Loucy (cell line): ENCODE measurements around the gene RMRP.

Source experiments
- H2AFZ ChIP-seq: fragments of 200-600 bp; sonication (generic); 2 replicates; pipeline ENCODE4 v1.6.0; 2016; ENCODE audit warnings: antibody characterized with exemption, mild to moderate bottlenecking, low read length, moderate library complexity
- H3F3A ChIP-seq: fragments of 200-600 bp; 2 replicates; pipeline ENCODE4 v1.6.0; 2016; ENCODE audit warnings: antibody characterized with exemption, low read depth, mild to moderate bottlenecking
- H3K27me3 ChIP-seq: fragments of 200-600 bp; sonication (generic); 2 replicates; pipeline ENCODE4 v1.6.1; 2014; ENCODE audit warnings: low read length, mild to moderate bottlenecking; ENCODE audit not compliant: insufficient read depth, poor library complexity, severe bottlenecking
- H3K36me3 ChIP-seq: fragments of 200-600 bp; sonication (generic); 2 replicates; pipeline ENCODE4 v1.6.1; 2016; ENCODE audit warnings: low read length; ENCODE audit not compliant: insufficient read depth
- H3K4me1 ChIP-seq: fragments of 200-600 bp; sonication (generic); 2 replicates; pipeline ENCODE4 v1.5.1; 2014; ENCODE audit warnings: low read length, mild to moderate bottlenecking; ENCODE audit not compliant: insufficient read depth, poor library complexity, severe bottlenecking
- H3K4me2 ChIP-seq: fragments of 200-600 bp; sonication (generic); 2 replicates; pipeline ENCODE4 v1.6.0; 2014; ENCODE audit warnings: antibody characterized with exemption, low read length, low read depth, mild to moderate bottlenecking; ENCODE audit not compliant: poor library complexity, severe bottlenecking
- H3K4me3 ChIP-seq: fragments of 200-600 bp; sonication (generic); 2 replicates; pipeline ENCODE4 v1.5.1; 2014; ENCODE audit warnings: low read length, mild to moderate bottlenecking, mixed read lengths; ENCODE audit not compliant: poor library complexity, severe bottlenecking
- H3K79me2 ChIP-seq: fragments of 200-600 bp; sonication (generic); 2 replicates; pipeline ENCODE4 v1.6.1; 2014; ENCODE audit warnings: low read length; ENCODE audit not compliant: insufficient read depth
- H3K9ac ChIP-seq: fragments of 200-600 bp; sonication (generic); 2 replicates; pipeline ENCODE4 v1.6.0; 2014; ENCODE audit warnings: mild to moderate bottlenecking, low read depth, low read length, moderate library complexity; ENCODE audit not compliant: poor library complexity, severe bottlenecking
- H3K9me2 ChIP-seq: fragments of 200-600 bp; sonication (generic); replicated peaks from 2 replicates; pipeline ENCODE4 v1.6.1; 2016; ENCODE audit warnings: low read depth, low read length, mixed read lengths
- H3K9me3 ChIP-seq: fragments of 200-600 bp; sonication (generic); 2 replicates; pipeline ENCODE4 v1.6.1; 2014; ENCODE audit warnings: mild to moderate bottlenecking, antibody characterized with exemption, low read length, low read depth; ENCODE audit not compliant: insufficient read depth
- H4K20me1 ChIP-seq: fragments of 200-600 bp; sonication (generic); 2 replicates; pipeline ENCODE4 v1.6.0; 2014; ENCODE audit warnings: antibody characterized with exemption, low read length, mild to moderate bottlenecking; ENCODE audit not compliant: insufficient read depth, poor library complexity, severe bottlenecking
- EZH2phosphoT487 ChIP-seq: fragments of 200-600 bp; IDR thresholded peaks from 2 replicates; pipeline ENCODE4 v1.6.1; 2018; ENCODE audit warnings: antibody characterized with exemption, mild to moderate bottlenecking, moderate library complexity, borderline replicate concordance
- TF ChIP-seq, protein P1 (sequence below): fragments of 200-600 bp; sonication (generic); conservative IDR thresholded peaks from 2 replicates; pipeline ENCODE4 v1.5.1; 2014; ENCODE audit warnings: mild to moderate bottlenecking, antibody characterized with exemption, low read length

Gene RMRP

DNA sequence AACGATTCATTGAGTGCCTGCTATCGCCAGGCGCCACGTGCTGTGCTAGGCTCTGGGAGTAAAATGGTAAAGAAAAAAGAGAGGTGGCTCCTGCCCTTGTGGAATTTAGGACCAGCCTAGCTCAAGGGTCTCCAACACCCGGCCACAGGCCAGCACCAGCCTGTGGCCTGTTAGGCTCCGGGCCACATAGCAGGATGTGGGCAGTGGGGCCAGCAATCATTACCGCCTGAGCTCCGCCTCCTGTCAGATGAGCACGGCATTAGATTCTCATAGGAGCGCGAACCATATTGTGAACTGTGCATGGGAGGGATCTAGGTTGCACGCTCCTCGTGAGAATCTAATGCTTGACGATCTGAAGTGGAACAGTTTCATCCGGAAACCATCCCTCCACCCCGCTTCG is 1.5 kb downstream of the RMRP start:
- Histone ChIP-seq H3K4me1 (peaks cover 53% of the 10 kb centered on the region), H3K9ac (no peak overlapping the region), H3K4me2 (peak overlapping the region; percentile 87), H3K9me2 (no peaks in the 10 kb centered on the region), H4K20me1 (no peaks in the 10 kb centered on the region), H3K79me2 (peaks cover 33% of the 10 kb centered on the region), H3K36me3 (no peaks in the 10 kb centered on the region; the same call in 1 of the 2 replicates), H3K9me3 (no peaks in the 10 kb centered on the region), H2AFZ (no peak overlapping the region), H3K27me3 (no peaks in the 10 kb centered on the region), H3F3A (0 out of 2 replicates have a peak, but pooled peaks cover 6% of the 10 kb centered on the region), H3K4me3 (no peak overlapping the region)
- TF ChIP-seq, protein P1, sequence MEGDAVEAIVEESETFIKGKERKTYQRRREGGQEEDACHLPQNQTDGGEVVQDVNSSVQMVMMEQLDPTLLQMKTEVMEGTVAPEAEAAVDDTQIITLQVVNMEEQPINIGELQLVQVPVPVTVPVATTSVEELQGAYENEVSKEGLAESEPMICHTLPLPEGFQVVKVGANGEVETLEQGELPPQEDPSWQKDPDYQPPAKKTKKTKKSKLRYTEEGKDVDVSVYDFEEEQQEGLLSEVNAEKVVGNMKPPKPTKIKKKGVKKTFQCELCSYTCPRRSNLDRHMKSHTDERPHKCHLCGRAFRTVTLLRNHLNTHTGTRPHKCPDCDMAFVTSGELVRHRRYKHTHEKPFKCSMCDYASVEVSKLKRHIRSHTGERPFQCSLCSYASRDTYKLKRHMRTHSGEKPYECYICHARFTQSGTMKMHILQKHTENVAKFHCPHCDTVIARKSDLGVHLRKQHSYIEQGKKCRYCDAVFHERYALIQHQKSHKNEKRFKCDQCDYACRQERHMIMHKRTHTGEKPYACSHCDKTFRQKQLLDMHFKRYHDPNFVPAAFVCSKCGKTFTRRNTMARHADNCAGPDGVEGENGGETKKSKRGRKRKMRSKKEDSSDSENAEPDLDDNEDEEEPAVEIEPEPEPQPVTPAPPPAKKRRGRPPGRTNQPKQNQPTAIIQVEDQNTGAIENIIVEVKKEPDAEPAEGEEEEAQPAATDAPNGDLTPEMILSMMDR = no peak
- TF ChIP-seq EZH2phosphoT487 = no peak

DNA sequence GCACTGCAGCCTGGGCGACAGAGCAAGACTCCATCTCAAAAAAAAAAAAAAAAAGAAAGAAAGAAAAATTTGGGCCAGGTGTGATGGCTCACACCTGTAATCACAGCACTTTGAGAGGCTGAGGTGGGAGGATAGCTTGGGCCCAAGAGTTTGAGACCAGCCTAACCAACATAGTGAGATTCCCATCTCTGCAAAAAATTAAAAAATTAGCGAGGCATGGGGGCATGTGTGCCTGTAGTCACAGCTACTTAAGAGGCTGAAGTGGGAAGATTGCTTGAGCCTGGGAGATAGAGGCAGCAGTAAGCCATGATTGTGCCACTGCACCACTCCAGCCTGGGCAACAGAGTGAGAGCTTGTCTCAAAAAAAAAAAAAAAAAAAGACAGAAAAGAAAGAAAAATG is 4.2 kb downstream of the RMRP start:
- no peaks in the 10 kb centered on the region for H3K36me3 ChIP-seq
- TF ChIP-seq, protein P1 = no peak
- no peak for TF ChIP-seq EZH2phosphoT487
- no peaks in the 10 kb centered on the region for H3K27me3 ChIP-seq
- H3K9me2 ChIP-seq = no peaks in the 10 kb centered on the region
- H3K4me2 ChIP-seq = no peak overlapping the region
- no peaks in the 10 kb centered on the region for H3K9me3 ChIP-seq
- H3K9ac ChIP-seq = no peak overlapping the region
- peaks cover 36% of the 10 kb centered on the region for H3K79me2 ChIP-seq
- no peak overlapping the region for H2AFZ ChIP-seq
- H3K4me3 ChIP-seq = no peak overlapping the region
- H4K20me1 ChIP-seq = no peaks in the 10 kb centered on the region
- H3K4me1 ChIP-seq = peaks cover 43% of the 10 kb centered on the region
- 0 out of 2 replicates have a peak, but pooled peaks cover 6% of the 10 kb centered on the region for H3F3A ChIP-seq

DNA sequence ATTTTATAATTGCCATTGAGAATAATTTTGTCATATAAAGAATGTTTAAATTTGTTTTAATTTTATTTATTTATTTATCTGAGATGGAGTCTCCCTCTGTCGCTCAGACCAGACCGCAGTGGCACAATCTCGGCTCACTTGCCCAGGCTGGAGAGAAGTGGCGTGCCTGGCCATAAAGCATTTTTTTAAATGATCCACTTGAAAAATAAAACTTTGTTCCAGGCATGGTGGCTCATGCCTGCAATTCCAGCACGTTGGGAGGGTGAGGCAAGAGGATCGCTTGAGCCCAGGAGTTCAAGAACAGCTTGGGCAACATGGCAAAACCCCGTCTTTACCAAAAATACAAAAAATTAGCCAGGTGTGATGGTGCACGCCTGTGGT is 5.0 kb downstream of the RMRP start:
- Histone ChIP-seq H3K9me2 (no peaks in the 10 kb centered on the region), H3K4me2 (no peak overlapping the region), H3K4me1 (peaks cover 50% of the 10 kb centered on the region)

More for the DNA sequence above, 5.0 kb downstream of the RMRP start:
- H3K9me3 ChIP-seq = no peaks in the 10 kb centered on the region
- H3K36me3 ChIP-seq = no peaks in the 10 kb centered on the region
- H4K20me1 ChIP-seq = peaks cover 3% of the 10 kb centered on the region
- H3F3A ChIP-seq = peaks cover 12% of the 10 kb centered on the region; the same call in 1 of the 2 replicates
- H3K27me3 ChIP-seq = no peaks in the 10 kb centered on the region
- peaks cover 44% of the 10 kb centered on the region for H3K79me2 ChIP-seq
- H2AFZ ChIP-seq = no peak overlapping the region
- no peak overlapping the region for H3K4me3 ChIP-seq
- no peak overlapping the region for H3K9ac ChIP-seq
- no peak for TF ChIP-seq EZH2phosphoT487
- TF ChIP-seq, protein P1 = no peak
